NCI-H1417 treated with DMSO at 0.1 percent for 48 hours (cell line): ENCODE results near the gene MRPL2.

Experiments
- DNase-seq: peaks from one replicate; lab custom pipeline; 2025; lab: John Stamatoyannopoulos, UW

The MRPL2 gene

GRCh38 chr6:43059168-43060033 lies at the start of gene MRPL2, which contains the start of gene KLC4:
Gene MRPL2, minus strand, starts transcription at chr6:43059434. Its CDS starts 53 bp downstream, at chr6:43059381.
Gene KLC4, plus strand, starts transcription at chr6:43059631. Its CDS starts 1,705 bp downstream, at chr6:43061336.
- DNase-seq, result peak; percentile 91

GRCh38 chr6:43107344-43108062 lies 48.3 kb upstream of the MRPL2 start:
- peak; percentile 80 for DNase-seq

GRCh38 chr6:43105538-43106222 lies 46.4 kb upstream of the MRPL2 start:
- DNase-seq, result no peak

GRCh38 chr6:43103253-43103876 lies 44.1 kb upstream of the MRPL2 start:
- no peak for DNase-seq

- no peak for DNase-seq
These were observed 42.3 kb upstream of the MRPL2 start for GRCh38 chr6:43101497-43101896.

- no peak for DNase-seq
These were observed 38.3 kb upstream of the MRPL2 start for GRCh38 chr6:43097502-43097901.

GRCh38 chr6:43097098-43097489 lies 37.9 kb upstream of the MRPL2 start:
- DNase-seq, result no peak

GRCh38 chr6:43096451-43097097 lies 37.3 kb upstream of the MRPL2 start:
- DNase-seq, result no peak

- no peak for DNase-seq
These were observed 36.7 kb upstream of the MRPL2 start for GRCh38 chr6:43095939-43096338.

- no peak for DNase-seq
These were observed 34.4 kb upstream of the MRPL2 start for GRCh38 chr6:43093436-43094289.

GRCh38 chr6:43092635-43093034 lies 33.4 kb upstream of the MRPL2 start:
- no peak for DNase-seq

GRCh38 chr6:43091436-43091991 lies 32.3 kb upstream of the MRPL2 start:
- no peak for DNase-seq

GRCh38 chr6:43091020-43091419 lies 31.8 kb upstream of the MRPL2 start:
- DNase-seq, result no peak

- DNase-seq, result no peak
These were observed 31.3 kb upstream of the MRPL2 start for GRCh38 chr6:43090559-43090956.

GRCh38 chr6:43089874-43090558 lies 30.8 kb upstream of the MRPL2 start:
- DNase-seq, result no peak

GRCh38 chr6:43089467-43089866 lies 30.2 kb upstream of the MRPL2 start:
- no peak for DNase-seq

GRCh38 chr6:43088654-43089056 lies 29.4 kb upstream of the MRPL2 start:
- no peak for DNase-seq

GRCh38 chr6:43086022-43086658 lies 26.9 kb upstream of the MRPL2 start:
- no peak for DNase-seq
